ENCODE measurements around the gene FRMPD4.

DNA sequence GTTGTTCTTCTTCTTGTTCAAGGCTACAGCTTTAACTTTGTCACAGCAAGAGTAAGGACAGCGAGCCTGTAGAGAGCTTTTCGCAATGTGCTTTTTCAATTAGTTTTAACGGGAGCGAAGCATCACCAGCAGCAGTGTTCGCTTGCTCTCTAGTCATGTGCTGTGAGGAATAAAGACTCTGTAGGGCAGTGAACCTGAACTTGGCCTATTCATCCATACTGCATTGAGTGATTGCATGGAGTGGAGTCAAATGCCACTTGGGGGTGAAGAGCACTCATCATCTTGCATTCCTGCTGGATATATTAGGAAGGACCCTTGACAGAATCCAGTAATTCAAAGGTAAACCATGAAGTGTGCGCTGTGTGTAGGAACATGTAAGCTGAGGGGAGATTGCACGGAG, 240.0 kb downstream of the FRMPD4 start:
- TF ChIP-seq POLR2A (IDR thresholded peaks at IDR 0.05; ENCODE audit: low read length) (no peak), EP300 (IDR thresholded peaks at IDR 0.05) (no peak), KDM1A (IDR thresholded peaks at IDR 0.05; ENCODE audit: low read depth) (no peak), REST (IDR thresholded peaks at IDR 0.05) (no peak), ESRRA (IDR thresholded peaks at IDR 0.05; ENCODE audit: borderline replicate concordance, low read length) (no peak), JUNB (IDR thresholded peaks at IDR 0.05) (no peak)
- TF ChIP-seq, protein P1, sequence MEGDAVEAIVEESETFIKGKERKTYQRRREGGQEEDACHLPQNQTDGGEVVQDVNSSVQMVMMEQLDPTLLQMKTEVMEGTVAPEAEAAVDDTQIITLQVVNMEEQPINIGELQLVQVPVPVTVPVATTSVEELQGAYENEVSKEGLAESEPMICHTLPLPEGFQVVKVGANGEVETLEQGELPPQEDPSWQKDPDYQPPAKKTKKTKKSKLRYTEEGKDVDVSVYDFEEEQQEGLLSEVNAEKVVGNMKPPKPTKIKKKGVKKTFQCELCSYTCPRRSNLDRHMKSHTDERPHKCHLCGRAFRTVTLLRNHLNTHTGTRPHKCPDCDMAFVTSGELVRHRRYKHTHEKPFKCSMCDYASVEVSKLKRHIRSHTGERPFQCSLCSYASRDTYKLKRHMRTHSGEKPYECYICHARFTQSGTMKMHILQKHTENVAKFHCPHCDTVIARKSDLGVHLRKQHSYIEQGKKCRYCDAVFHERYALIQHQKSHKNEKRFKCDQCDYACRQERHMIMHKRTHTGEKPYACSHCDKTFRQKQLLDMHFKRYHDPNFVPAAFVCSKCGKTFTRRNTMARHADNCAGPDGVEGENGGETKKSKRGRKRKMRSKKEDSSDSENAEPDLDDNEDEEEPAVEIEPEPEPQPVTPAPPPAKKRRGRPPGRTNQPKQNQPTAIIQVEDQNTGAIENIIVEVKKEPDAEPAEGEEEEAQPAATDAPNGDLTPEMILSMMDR (IDR thresholded peaks at IDR 0.05), result no peak

Data from A549 (cell line).